ENCODE results near the gene THSD4. TPM values are rescaled to one million over a fixed set of nuclear protein-coding genes. Genes with fewer than 3 reads are reported as not detected.

Gene THSD4
- total RNA-seq, 4 donors from 2014 or later = 2.7 to 49.2 (median 15.8) TPM

GRCh38 chr15:71444032-71444810, 328.9 kb downstream of the THSD4 start:
- DNase-seq (ENCODE audit: low spot score) (no peak), ATAC-seq (ENCODE audit: low FRiP score) (no peak)
- TF ChIP-seq CTCF (IDR thresholded peaks at IDR 0.05) = no peak

- no peak for ATAC-seq (ENCODE audit: low FRiP score)
- no peak for DNase-seq (ENCODE audit: low spot score)
- TF ChIP-seq CTCF (IDR thresholded peaks at IDR 0.05) = no peak
Observed at GRCh38 chr15:71444866-71445590, 329.8 kb downstream of the THSD4 start.

- ATAC-seq (ENCODE audit: low FRiP score) (no peak), DNase-seq (ENCODE audit: low spot score) (no peak)
- TF ChIP-seq CTCF (IDR thresholded peaks at IDR 0.05) = no peak
Observed at GRCh38 chr15:71447328-71448250, 332.3 kb downstream of the THSD4 start.

- ATAC-seq (ENCODE audit: low FRiP score) (peak; percentile 63), DNase-seq (ENCODE audit: low spot score) (no peak)
- TF ChIP-seq CTCF (IDR thresholded peaks at IDR 0.05) = peak in 1 of 3 donors; percentile 52
Observed at GRCh38 chr15:71448688-71449114, 333.4 kb downstream of the THSD4 start.

- no peak for ATAC-seq (ENCODE audit: low FRiP score)
Observed at GRCh38 chr15:71449363-71449762, 334.1 kb downstream of the THSD4 start.

More at GRCh38 chr15:71449363-71449762, 334.1 kb downstream of the THSD4 start:
- DNase-seq (ENCODE audit: low spot score) = no peak
- no peak for TF ChIP-seq CTCF (IDR thresholded peaks at IDR 0.05)
